ENCODE data around the gene DNMT3L.
"Not testable (repeated sequence)": the region's sequence is repeated elsewhere in the genome, so short reads cannot be mapped to it uniquely, and the experiment has no call there.

The DNMT3L gene

DNA sequence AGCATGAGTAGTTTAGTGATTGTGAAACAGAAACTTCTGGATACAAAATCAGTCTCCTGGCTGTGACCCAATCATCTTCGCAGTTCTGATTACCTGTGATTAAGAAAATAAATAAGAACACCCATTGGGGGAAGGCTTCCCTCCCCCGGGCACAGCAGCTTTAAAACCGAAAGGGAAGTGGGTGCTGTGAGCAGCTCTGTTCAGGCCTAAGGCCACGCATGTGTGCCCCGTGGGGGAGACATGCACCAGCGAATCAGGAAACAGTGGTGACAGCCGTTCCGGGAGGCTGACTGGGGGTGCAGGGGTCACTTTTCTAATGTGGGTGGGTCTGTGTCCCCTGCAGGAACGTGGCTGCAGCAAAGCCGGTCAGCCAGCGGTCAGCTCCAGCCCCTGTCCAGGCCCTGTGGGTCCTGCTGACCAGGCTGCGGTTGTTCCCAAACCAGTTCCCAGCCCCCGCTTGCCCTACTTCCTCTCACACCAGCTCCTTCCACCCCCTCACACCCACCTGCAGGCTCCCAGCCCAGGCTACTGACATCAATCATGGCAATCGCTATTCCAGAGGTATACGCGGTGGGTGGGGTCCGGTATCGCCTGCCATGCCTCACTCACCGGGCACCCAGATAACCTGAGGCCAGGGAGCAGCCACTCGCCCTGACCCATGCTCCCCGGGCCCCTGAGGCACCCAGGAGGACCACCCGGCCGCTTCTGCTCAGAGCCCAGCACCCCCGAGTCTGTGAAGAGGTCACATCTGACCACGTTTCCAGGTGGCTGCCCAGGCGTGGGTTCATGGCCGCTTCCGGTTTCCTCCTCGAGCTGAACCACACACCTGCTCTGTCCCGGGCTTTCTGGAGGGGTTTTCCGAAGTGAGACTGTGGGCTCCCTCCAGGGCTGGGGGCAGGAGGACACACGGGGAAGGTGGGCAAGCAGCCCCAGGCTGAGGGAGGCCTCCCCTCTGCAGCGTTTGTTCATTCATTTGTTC lies 54.7 kb downstream of the DNMT3L start:
- not testable (repeated sequence) for H3K4me3 ChIP-seq; H3K27ac ChIP-seq; DNase-seq (ENCODE audit: low spot score)

DNA sequence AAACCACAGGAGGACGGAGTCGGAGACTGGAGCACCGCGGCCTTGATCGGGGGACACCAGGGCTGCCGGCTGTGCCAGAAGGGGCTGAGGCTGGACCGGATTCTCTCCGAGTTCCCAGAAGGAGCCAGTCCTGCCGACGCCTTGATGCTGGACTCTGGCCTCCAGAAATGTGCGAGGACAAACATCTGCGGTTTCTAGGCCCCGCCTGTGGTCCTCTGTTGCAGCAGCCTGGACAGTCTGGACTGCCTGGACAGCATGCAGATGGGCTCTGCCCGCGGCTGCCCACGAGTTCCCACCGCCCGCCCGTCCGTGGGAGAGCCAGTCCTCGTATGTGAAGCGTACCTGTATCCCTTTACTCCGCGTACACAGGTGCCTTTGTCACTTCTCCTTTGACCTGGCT lies 55.5 kb downstream of the DNMT3L start:
- DNase-seq (ENCODE audit: low spot score); H3K4me3 ChIP-seq; H3K27ac ChIP-seq: not testable (repeated sequence)

DNA sequence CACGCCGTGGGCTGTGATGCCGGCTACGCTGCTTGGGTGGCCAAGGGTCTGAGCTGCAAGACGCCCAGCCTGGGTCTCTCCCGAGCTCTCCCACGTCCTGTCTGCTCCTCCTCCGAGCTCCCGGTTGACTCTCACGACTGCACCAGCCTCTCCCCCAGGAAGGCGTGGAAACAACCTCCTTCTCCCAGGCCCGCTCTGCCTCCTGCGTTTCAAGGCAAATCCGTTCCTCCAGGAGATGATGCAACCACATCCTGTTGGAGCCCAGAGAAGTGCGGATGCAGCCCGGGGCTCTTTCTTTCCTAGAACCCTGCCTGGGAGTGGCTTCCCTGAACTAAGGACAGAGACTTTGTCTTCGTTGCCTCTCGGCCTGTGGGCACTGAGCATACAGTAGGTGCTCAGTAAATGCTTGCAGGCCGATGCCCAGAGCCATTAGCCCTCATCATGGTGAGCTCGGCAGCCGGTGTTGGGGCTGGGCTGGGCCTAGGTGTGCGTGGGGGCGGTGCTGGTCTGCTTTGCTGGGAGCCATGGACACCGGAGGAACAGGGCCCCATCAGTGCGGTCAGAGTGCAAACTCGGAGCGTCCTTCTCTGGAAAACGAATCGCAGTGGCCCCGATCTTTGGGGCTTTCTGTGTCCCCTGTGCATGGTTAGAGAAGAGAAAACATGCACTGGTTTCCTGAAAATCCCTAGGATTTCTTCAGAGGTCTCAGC lies 59.0 kb downstream of the DNMT3L start:
- not testable (repeated sequence) for H3K4me3 ChIP-seq; DNase-seq (ENCODE audit: low spot score); H3K27ac ChIP-seq

DNA sequence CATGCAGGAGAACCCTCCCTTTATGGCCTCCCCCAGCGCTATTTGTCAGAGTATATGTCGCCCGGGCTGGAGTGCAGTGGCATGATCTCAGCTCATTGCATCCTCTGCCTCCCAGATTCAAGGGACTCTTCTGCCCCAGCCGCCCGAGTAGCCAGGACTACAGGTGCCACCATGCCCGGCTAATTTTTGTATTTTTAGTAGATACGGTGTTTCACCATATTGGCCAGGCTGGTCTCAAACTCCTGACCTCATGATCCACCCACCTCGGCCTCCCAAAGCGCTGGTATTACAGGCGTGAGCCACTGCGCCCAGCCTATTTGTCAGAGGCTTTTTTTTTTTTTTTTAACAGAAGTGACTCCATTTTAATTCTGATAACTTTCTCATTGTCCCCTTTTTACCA lies 61.7 kb downstream of the DNMT3L start:
- H3K27ac ChIP-seq; DNase-seq (ENCODE audit: low spot score): not testable (repeated sequence)

DNA sequence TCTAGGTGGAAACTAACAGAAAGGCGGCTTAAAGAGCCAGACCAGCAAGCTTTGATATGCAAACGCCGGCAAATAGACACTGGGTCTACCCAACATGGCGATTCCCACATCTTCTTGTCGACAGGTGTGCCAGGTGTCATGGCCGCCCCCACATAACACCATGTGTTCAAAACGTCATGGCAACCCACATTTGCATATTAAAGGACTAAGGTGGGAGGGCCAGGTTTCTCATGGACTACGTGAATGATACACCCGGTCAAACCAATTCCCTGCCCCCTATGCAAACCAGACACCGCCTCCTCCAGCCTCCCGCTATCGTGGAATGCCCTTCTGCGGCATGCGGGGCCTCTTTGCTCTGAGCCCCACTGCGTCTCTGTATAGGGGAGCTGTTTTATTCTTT lies 62.2 kb downstream of the DNMT3L start:
- Histone ChIP-seq H3K4me3 (no peak overlapping the region), H3K27ac (no peak overlapping the region)
- TF ChIP-seq, protein P1, sequence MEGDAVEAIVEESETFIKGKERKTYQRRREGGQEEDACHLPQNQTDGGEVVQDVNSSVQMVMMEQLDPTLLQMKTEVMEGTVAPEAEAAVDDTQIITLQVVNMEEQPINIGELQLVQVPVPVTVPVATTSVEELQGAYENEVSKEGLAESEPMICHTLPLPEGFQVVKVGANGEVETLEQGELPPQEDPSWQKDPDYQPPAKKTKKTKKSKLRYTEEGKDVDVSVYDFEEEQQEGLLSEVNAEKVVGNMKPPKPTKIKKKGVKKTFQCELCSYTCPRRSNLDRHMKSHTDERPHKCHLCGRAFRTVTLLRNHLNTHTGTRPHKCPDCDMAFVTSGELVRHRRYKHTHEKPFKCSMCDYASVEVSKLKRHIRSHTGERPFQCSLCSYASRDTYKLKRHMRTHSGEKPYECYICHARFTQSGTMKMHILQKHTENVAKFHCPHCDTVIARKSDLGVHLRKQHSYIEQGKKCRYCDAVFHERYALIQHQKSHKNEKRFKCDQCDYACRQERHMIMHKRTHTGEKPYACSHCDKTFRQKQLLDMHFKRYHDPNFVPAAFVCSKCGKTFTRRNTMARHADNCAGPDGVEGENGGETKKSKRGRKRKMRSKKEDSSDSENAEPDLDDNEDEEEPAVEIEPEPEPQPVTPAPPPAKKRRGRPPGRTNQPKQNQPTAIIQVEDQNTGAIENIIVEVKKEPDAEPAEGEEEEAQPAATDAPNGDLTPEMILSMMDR (IDR thresholded peaks at IDR 0.05): no peak
- DNase-seq (ENCODE audit: low spot score): no peak

More for the DNA sequence above, 61.7 kb downstream of the DNMT3L start:
- H3K4me3 ChIP-seq: not testable (repeated sequence)

DNA sequence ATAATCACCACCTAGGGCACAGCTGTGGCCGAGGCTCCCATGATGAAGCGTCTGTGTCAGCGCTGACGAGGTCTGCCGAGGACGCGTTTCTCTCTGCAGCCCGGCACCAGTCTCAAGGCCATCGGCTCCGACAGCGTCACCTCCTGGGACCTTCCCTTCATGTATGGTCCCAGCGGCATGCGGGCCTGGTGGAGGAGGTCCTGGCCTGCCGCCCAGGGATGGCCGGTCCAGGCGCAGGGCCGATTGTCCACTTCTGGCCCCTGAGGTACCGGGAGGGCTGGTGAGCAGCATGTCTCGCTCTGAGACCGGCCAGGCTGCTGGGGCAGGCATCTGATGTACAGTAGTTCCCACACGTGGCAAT lies 64.6 kb downstream of the DNMT3L start:
- not testable (repeated sequence) for DNase-seq (ENCODE audit: low spot score); H3K27ac ChIP-seq; H3K4me3 ChIP-seq

Data from coronary artery (tissue), 2 donors.